NCI-H510A treated with DMSO at 0.1 percent for 48 hours (cell line): ENCODE results near the gene OR5I1.
"Not testable (repeated sequence)": the region's sequence is repeated elsewhere in the genome, so short reads cannot be mapped to it uniquely, and the experiment has no call there.

Experiments used
- DNase-seq: peaks from one replicate; lab custom pipeline; 2025; lab: John Stamatoyannopoulos, UW

Gene OR5I1

DNA sequence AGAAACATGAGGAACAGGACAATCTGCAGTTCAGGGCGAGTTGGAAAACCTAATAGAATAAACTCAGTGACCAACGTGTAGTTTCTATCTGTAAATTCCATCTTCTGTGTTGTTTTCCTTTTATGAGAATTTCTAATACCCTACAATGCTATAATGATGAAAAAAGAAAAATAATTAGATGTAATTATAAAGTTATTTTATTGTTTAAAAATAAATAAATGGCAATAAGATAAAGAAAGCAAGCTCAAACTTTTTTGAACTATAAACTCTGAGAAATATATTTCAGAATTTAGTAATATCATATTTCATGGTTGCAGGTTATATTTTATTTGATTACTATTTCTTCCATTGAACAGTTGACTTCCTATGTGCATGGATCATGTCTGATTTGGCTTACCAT, at the start of gene OR5I1:
OR5I1 (minus strand) TSS at position 101 of the 400 bp plus-strand sequence; CDS start at position 101, 0 bp downstream.
- DNase-seq: no peak

DNA sequence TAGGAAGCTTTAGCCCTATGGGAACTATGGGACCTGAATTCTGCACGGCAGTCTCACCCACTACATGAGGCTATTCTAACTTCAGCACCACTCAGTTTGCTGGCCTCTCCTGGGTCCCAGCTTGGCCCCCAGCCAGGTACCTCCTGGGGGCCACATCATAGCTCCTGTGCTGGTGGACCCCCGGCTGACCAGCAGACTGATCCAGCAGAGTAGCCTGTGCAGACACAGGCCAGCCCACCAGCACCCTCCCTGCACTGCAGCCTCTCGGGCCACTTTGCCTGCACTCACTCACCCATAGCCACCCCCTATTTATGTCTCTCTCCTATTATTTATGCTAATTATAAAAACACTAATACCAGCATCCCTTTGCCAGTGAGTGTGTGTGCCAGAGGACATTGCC, 34.7 kb upstream of the OR5I1 start:
- DNase-seq: no peak

DNA sequence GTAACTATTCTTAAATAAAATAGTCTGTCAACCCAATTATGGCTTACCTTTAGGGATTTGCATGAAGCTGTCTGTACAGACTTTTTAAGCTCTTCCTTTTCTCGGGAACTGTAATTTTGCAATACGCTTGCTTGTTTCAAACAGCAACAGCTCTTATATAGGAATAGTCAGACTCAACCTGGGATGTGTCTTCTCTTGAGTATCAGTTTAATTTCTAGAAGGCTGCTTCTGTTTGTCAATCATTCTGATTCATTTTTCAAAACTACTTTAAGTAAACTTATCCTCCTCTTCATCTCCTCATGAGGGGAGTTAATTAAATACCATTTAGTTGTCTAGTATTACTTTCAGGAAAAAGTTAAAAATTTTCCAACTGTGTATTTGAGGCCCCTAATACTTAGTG, 33.6 kb upstream of the OR5I1 start, which contains the start of gene OR10AG1:
OR10AG1 (minus strand) TSS at position 101 of the 400 bp plus-strand sequence; CDS start at position 63, 38 bp downstream.
- DNase-seq: no peak

DNA sequence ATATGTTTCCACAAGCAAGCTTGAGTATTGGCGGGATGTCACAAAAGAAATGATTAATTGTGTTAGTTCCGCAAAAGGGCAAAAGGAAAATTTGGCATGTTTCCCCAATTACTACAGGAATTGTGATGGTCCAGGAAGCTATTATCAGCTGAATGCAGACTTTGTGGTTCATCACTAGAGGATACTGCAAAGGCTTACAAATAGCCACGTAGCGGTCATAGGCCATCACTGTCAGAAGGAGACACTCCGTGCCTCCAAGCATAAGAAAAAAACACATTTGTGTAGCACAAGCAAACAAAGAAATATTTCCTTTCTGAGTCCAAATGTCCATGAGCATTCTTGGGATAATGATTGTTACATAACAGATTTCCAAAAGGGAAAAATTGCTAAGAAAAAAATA, 31.7 kb upstream of the OR5I1 start:
- DNase-seq: no peak

DNA sequence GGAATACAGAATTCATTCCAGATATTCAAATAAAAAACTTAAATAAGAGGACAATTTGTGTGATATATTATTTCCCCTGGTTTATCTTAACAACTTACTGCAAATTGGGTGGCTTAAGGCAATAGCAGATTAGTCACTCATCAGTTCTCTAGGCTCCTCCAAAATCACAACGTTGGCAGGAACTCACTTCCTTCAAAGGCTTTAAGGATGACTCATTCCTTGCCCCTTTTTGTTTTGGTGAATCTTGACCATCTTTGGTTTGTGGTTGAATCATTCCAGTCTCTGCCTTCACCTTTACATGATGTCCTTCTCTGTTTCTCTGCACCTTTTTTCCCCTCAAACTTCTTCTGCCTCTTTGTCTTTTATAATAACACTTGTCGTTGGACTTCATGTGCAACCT, 30.2 kb upstream of the OR5I1 start:
- DNase-seq: no peak

DNA sequence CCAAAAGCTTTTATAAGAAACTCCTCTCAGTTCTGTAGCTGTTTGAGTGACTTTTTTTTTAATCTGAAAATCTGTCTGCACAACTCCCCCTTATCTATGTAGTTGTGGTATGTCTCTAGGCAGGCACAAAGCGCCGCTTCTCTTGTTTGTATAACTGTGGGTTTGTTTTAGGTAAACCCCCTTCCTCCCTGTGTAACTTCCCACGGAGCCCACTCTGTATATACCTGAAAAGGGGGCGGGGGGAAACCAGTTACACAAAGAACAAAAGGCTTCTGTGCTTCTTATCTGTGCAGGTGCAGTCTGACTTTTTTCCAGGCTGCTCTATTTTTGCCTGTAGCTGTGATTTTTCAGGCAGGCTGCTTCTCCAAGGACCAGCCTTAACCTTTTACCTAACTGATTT, 20.3 kb upstream of the OR5I1 start:
- DNase-seq: no peak

DNA sequence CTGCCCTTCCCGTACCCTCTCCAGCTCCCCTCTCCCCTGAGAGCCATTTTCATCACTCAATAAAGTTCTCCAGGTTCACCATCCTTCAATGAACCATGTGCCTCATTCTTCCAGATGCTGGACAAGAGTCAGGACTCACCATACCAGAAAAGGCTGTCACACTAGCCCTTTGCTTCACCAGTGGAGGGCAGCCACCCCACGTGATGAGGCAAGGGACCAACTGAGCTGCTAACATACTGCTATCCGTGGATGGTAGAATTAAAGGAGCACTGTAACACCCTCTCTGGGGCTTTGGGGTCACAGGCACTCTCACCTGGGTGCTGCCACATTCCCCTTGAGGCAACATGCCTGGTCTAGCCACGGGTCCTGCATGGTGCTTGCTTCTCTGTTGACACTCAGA, 13.1 kb upstream of the OR5I1 start:
- no peak for DNase-seq

DNA sequence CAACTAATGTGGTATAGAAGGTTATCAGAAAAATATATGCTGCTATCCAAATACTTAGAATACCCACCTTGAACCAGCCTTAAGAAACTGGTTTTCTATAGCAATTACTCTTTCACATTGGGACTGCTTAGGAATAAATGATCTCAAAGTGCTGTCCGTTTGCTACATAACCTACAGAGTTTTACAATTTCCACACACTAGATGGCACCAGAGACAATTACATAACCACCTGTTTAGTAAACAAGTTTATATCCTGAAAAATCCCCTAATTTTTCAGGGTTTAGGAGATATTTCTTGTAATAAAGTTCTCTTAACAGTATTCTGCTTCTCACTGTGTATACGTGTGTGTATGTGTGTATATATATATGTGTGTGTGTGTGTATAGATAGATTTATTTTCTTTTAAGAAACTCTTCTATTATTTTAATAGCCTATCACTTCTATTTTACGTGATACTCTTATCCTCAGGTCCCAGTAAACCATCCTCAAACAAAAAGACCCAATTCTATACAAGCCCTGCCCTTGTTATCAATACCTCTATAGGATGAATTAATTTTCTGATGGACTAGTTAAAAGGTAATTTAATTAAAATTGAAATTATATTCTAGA, 6.7 kb upstream of the OR5I1 start:
- peak; percentile 27 for DNase-seq

DNA sequence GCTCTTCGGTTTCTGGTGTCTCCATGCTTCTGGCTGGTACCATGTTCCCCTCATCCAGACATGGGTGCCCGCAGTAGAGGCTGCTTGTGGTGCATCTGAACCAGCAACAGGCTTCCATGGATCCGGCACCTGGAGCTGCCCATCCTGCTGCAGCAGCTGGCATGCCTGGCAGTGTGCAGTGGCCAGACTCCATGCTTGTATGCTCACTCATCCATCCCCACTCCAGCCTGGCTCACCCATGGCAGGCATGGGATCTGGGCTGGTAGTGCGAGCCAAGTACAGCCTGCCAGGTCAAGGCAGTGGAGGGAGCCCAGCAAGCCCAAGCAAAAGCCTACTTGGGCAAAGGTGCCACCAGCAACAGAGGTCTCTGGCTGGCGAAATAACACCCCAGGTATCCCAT, 15.7 kb downstream of the OR5I1 start:
- no peak for DNase-seq

DNA sequence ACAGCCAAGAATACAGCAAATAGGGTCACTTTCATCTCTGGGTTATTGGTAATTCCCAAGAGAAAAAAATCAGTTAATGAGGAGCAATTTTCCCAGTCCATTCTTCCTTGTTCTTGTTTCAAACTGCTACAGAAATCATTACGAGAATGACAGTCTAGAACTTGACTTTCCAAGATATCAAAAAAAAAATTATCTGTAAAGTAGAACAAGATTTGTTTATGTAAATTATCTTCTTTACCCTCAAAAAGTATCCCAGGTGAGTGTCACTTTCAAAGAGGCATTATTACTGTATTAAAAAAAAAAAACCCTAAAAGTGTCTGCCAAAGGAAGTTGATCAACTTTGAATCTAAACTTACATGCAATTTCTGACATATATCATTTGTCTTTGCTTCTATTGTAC, 21.7 kb downstream of the OR5I1 start, which contains the start of gene OR5W2:
OR5W2 (minus strand) TSS at position 101 of the 400 bp plus-strand sequence; CDS start at position 101, 0 bp downstream.
- no peak for DNase-seq

DNA sequence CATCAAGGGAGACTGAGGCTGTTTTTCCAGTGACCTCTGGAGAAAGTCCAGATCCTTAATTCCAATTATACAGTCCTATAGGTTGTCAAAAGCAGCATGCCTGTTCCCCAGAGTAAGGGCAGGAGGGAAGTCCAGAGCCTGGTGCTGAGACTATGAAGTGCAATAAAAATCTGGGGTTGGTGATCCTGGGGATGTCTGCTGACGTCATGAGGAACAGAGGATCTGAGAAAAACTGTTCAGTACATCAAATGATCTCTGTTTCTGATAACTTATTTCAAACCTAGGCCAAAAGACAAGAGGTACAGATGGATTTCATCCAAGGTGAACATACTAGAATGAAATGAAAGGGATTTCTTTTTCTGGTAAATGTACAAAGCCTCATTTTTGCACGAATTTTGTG, 33.9 kb downstream of the OR5I1 start:
- DNase-seq: no peak

DNA sequence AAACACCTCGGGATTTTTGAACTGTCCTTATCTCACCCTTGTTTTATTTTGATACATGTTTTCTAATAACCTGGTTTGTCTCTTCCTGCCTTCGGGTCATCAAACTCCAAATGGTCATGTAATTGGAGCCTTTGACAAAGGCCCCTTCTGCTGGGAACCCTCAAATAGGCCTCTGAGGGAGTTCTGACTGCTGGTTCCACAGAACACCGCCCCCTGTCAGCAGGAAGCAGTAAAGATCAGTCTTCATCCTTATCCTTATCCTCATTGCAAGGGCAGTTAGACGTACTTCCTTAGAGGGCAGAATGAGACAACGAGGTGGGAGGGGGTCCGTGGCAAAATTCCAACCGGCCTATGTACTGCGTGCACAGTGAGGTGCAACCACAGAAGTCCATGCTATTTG, 41.0 kb downstream of the OR5I1 start:
- no peak for DNase-seq

DNA sequence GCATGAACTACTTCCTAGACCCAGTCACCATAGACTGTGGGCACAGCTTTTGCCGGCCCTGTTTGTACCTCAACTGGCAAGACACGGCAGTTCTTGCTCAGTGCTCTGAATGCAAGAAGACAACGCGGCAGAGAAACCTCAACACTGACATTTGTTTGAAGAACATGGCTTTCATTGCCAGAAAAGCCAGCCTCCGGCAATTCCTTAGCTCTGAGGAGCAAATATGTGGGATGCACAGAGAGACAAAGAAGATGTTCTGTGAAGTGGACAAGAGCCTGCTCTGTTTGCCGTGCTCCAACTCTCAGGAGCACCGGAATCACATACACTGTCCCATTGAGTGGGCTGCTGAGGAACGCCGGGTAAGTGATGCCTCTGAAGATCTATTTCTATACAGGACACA, 50.7 kb downstream of the OR5I1 start:
- not testable (repeated sequence) for DNase-seq
